Endodermal cell (in vitro differentiated cells): ENCODE measurements around the gene PDE8A. TPM values are rescaled to one million over a fixed set of nuclear protein-coding genes. Genes with fewer than 3 reads are reported as not detected.

ENCODE experiments used
- DNase-seq: peaks from one replicate; pipeline ENCODE4 v3.0.0-alpha.2; 2017
- H3K27ac ChIP-seq: 2 replicates; pipeline ENCODE4 v1.5.1; 2013; ENCODE audit warnings: mild to moderate bottlenecking, low read depth, low read length, moderate library complexity
- H3K27me3 ChIP-seq: 2 replicates; pipeline ENCODE4 v1.6.1; 2013; ENCODE audit warnings: mild to moderate bottlenecking, low read length, moderate library complexity; ENCODE audit not compliant: insufficient read depth, control insufficient read depth, poor library complexity, severe bottlenecking
- H3K36me3 ChIP-seq: 2 replicates; pipeline ENCODE4 v1.7.0; 2013; ENCODE audit warnings: mild to moderate bottlenecking, low read length, moderate library complexity; ENCODE audit not compliant: control insufficient read depth, insufficient read depth
- H3K4me1 ChIP-seq: one replicate; pipeline ENCODE4 v1.7.0; 2013; ENCODE audit warnings: low read length; ENCODE audit not compliant: control insufficient read depth, insufficient read depth
- H3K4me3 ChIP-seq: 2 replicates; pipeline ENCODE4 v1.5.1; 2013; ENCODE audit warnings: mild to moderate bottlenecking, low read length, moderate library complexity
- H3K9ac ChIP-seq: 2 replicates; pipeline ENCODE4 v1.6.1; 2013; ENCODE audit warnings: mild to moderate bottlenecking, low read length, moderate library complexity; ENCODE audit not compliant: poor library complexity, severe bottlenecking; ENCODE audit errors: extremely low read depth
- H3K9me3 ChIP-seq: 2 replicates; pipeline ENCODE4 v1.6.1; 2013; ENCODE audit warnings: mild to moderate bottlenecking, low read length, moderate library complexity; ENCODE audit not compliant: control insufficient read depth
- H3K27ac Mint-ChIP-seq: 2 replicates; pipeline ENCODE4 v1.8.0; 2020; ENCODE audit warnings: mixed read lengths
- H3K27me3 Mint-ChIP-seq: 2 replicates; pipeline ENCODE4 v1.8.0; 2021; ENCODE audit warnings: mild to moderate bottlenecking, mixed read lengths; ENCODE audit not compliant: insufficient read depth
- H3K36me3 Mint-ChIP-seq: 2 replicates; pipeline ENCODE4 v1.8.0; 2020; ENCODE audit warnings: low read depth, mixed read lengths
- H3K4me1 Mint-ChIP-seq: 2 replicates; pipeline ENCODE4 v1.8.0; 2020; ENCODE audit warnings: mixed read lengths
- H3K4me3 Mint-ChIP-seq: 2 replicates; pipeline ENCODE4 v1.8.0; 2020; ENCODE audit warnings: mild to moderate bottlenecking, moderate library complexity, mixed read lengths
- H3K9me3 Mint-ChIP-seq: 2 replicates; pipeline ENCODE4 v1.8.0; 2020; ENCODE audit warnings: mild to moderate bottlenecking, mixed read lengths
- CTCF ChIP-seq: fragments of 200-600 bp; sonication (generic); conservative IDR thresholded peaks from 2 replicates; pipeline ENCODE4 v1.5.0; 2021; ENCODE audit warnings: antibody characterized with exemption, mild to moderate bottlenecking
- WGBS, 2 experiments: methylation state at CpG; one replicate each; pipeline versions ENCODE4 v1.1.5 to v1.1.7; 2013; ENCODE audit warnings: missing lambda C conversion rate in 2 of 2, mixed read lengths in 1 of 2; ENCODE audit not compliant: insufficient coverage in 1 of 2, insufficient read length in 1 of 2; 5-methylcytosine and 5-hydroxymethylcytosine counted together
- total RNA-seq, 2 donors: library from RNA; stranded (reverse); fragmentation: NEBNext Ultra II Directional in 1 of 2; extraction: Animal tissue kit (Norgen Biotek cat#: 25700) in 1 of 2; gene quantifications; 2 replicates in 1 of 2; 3 replicates in 1 of 2; pipeline ENCODE4 v1.2.1, GENCODE V29; 2021

Gene PDE8A
- total RNA-seq, 2 donors from 2014 or later, result 14.8 to 15.2 TPM

GRCh38 chr15:84968301-84968700 lies 13.4 kb upstream of the PDE8A start:
- Histone ChIP-seq H3K4me3 (no peak overlapping the region), H3K27me3 (no peaks in the 10 kb centered on the region), H3K9ac (no peak overlapping the region), H3K36me3 (no peaks in the 10 kb centered on the region), H3K27ac (no peak overlapping the region), H3K9me3 (peaks cover 9% of the 10 kb centered on the region), H3K4me1 (no peaks in the 10 kb centered on the region)
- H3K9me3 Mint-ChIP-seq, result peaks cover 24% of the 10 kb centered on the region
- H3K27ac Mint-ChIP-seq, result no peak overlapping the region
- peak; percentile 24 for DNase-seq
- peaks cover 2% of the 10 kb centered on the region for H3K36me3 Mint-ChIP-seq
- no peak for TF ChIP-seq CTCF
- peaks cover 1% of the 10 kb centered on the region for H3K4me1 Mint-ChIP-seq
- 88 to 95% methylated on average over 3 of the region's 3 CpGs for WGBS, 2 experiments
- H3K4me3 Mint-ChIP-seq, result no peak overlapping the region
- peaks cover 16% of the 10 kb centered on the region for H3K27me3 Mint-ChIP-seq

- Mint-ChIP-seq H3K9me3 (peaks cover 21% of the 10 kb centered on the region), H3K4me3 (no peak overlapping the region), H3K27ac (no peak overlapping the region), H3K27me3 (peaks cover 16% of the 10 kb centered on the region), H3K36me3 (peaks cover 2% of the 10 kb centered on the region), H3K4me1 (peaks cover 4% of the 10 kb centered on the region)
- no peak overlapping the region for H3K9ac ChIP-seq
- TF ChIP-seq CTCF, result no peak
- no peaks in the 10 kb centered on the region for H3K27me3 ChIP-seq
- no peaks in the 10 kb centered on the region for H3K36me3 ChIP-seq
- H3K27ac ChIP-seq, result no peak overlapping the region
- no peak for DNase-seq
- no peak overlapping the region for H3K4me3 ChIP-seq
- H3K9me3 ChIP-seq, result peaks cover 9% of the 10 kb centered on the region
- no peaks in the 10 kb centered on the region for H3K4me1 ChIP-seq
- WGBS, 2 experiments, result 83% methylated on average over 6 of the region's 6 CpGs
Measured at GRCh38 chr15:84969257-84969656, 12.4 kb upstream of the PDE8A start.

GRCh38 chr15:84970843-84971242 lies 10.8 kb upstream of the PDE8A start:
- Mint-ChIP-seq H3K36me3 (peaks cover 2% of the 10 kb centered on the region), H3K9me3 (peaks cover 14% of the 10 kb centered on the region), H3K4me3 (no peak overlapping the region), H3K27me3 (peaks cover 16% of the 10 kb centered on the region), H3K4me1 (peaks cover 4% of the 10 kb centered on the region), H3K27ac (no peak overlapping the region)
- H3K9ac ChIP-seq, result no peak overlapping the region
- H3K4me3 ChIP-seq, result no peak overlapping the region
- no peak for DNase-seq
- H3K27ac ChIP-seq, result no peak overlapping the region
- no peak for TF ChIP-seq CTCF
- peaks cover 3% of the 10 kb centered on the region for H3K9me3 ChIP-seq
- H3K4me1 ChIP-seq, result no peaks in the 10 kb centered on the region
- no peaks in the 10 kb centered on the region for H3K36me3 ChIP-seq
- no peaks in the 10 kb centered on the region for H3K27me3 ChIP-seq
- 91 to 93% methylated on average over 3 of the region's 3 CpGs for WGBS, 2 experiments
